Activated B cell treated with CpG ODN at 0.5 μM for 24 hours (primary cell): ENCODE measurements around the gene MBLAC1. TPM values are rescaled to one million over a fixed set of nuclear protein-coding genes. Genes with fewer than 3 reads are reported as not detected.

Source experiments
- ATAC-seq: fragments of 200-7000 bp; cut with Tn5 transposase; one replicate; pipeline ENCODE4 v1.10.0; 2021; ENCODE audit warnings: low read depth, mild to moderate bottlenecking, moderate library complexity
- CTCF ChIA-PET: fragments of 350-600 bp; sonication (Branson Sonifier 250); formaldehyde crosslinking; loops from one replicate; lab custom pipeline; 2021; ENCODE audit warnings: antibody characterized with exemption; lab: Charles Lee
- POLR2A ChIA-PET: fragments of 350-600 bp; sonication (Branson Sonifier 250); formaldehyde crosslinking; loops from one replicate; lab custom pipeline; 2021; ENCODE audit warnings: antibody characterized with exemption; lab: Charles Lee
- DNase-seq: peaks from one replicate; pipeline ENCODE4 v3.0.0; 2022
- H3K27ac Mint-ChIP-seq: one replicate; pipeline ENCODE4 v1.8.0; 2020; ENCODE audit warnings: mixed read lengths
- H3K27me3 Mint-ChIP-seq: one replicate; pipeline ENCODE4 v1.8.0; 2021; ENCODE audit warnings: mixed read lengths
- H3K36me3 Mint-ChIP-seq: one replicate; pipeline ENCODE4 v1.8.0; 2021; ENCODE audit warnings: low read depth, mixed read lengths
- H3K4me1 Mint-ChIP-seq: one replicate; pipeline ENCODE4 v1.8.0; 2021; ENCODE audit warnings: mixed read lengths
- H3K4me3 Mint-ChIP-seq: one replicate; pipeline ENCODE4 v1.8.0; 2020; ENCODE audit warnings: mild to moderate bottlenecking, mixed read lengths
- H3K9me3 Mint-ChIP-seq: one replicate; pipeline ENCODE4 v1.8.0; 2020; ENCODE audit warnings: mixed read lengths
- intact Hi-C: fragments of 100-400 bp; cut with micrococcal nuclease; formaldehyde crosslinking; loops from one replicate; pipeline ENCODE4 v1.15.1; 2024
- total RNA-seq: library from RNA; stranded (reverse); gene quantifications from 2 replicates; pipeline ENCODE4 v1.2.3, GENCODE V29; 2022
- TF ChIP-seq, protein P1 (sequence below): fragments of 200-600 bp; IDR thresholded peaks from one replicate; pipeline ENCODE4 v1.8.0; 2022; ENCODE audit warnings: antibody characterized with exemption, mild to moderate bottlenecking

The MBLAC1 gene
- total RNA-seq, 1 donor from 2014 or later: 2.2 TPM

GRCh38 chr7:100115026-100115425 is 11.7 kb upstream of the MBLAC1 start:
- Mint-ChIP-seq H3K27me3 (no peaks in the 10 kb centered on the region), H3K36me3 (peaks cover 48% of the 10 kb centered on the region), H3K4me1 (peaks cover 19% of the 10 kb centered on the region), H3K4me3 (no peak overlapping the region), H3K27ac (no peak overlapping the region), H3K9me3 (no peaks in the 10 kb centered on the region)
- DNase-seq: no peak
- intact Hi-C loops: no loop called here
- TF ChIP-seq, protein P1, sequence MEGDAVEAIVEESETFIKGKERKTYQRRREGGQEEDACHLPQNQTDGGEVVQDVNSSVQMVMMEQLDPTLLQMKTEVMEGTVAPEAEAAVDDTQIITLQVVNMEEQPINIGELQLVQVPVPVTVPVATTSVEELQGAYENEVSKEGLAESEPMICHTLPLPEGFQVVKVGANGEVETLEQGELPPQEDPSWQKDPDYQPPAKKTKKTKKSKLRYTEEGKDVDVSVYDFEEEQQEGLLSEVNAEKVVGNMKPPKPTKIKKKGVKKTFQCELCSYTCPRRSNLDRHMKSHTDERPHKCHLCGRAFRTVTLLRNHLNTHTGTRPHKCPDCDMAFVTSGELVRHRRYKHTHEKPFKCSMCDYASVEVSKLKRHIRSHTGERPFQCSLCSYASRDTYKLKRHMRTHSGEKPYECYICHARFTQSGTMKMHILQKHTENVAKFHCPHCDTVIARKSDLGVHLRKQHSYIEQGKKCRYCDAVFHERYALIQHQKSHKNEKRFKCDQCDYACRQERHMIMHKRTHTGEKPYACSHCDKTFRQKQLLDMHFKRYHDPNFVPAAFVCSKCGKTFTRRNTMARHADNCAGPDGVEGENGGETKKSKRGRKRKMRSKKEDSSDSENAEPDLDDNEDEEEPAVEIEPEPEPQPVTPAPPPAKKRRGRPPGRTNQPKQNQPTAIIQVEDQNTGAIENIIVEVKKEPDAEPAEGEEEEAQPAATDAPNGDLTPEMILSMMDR: no peak
- ATAC-seq: no peak
- POLR2A ChIA-PET: interaction anchor here (0.7 kb wide), 1 partner anchor 267 kb away, joined by 3 read pairs; no protein-coding TSS in a partner anchor
- CTCF ChIA-PET: interaction anchor here (1.6 kb wide), 1 partner anchor 11 kb away, joined by 3 read pairs; the partner anchor contains the start of gene MBLAC1

DNA sequence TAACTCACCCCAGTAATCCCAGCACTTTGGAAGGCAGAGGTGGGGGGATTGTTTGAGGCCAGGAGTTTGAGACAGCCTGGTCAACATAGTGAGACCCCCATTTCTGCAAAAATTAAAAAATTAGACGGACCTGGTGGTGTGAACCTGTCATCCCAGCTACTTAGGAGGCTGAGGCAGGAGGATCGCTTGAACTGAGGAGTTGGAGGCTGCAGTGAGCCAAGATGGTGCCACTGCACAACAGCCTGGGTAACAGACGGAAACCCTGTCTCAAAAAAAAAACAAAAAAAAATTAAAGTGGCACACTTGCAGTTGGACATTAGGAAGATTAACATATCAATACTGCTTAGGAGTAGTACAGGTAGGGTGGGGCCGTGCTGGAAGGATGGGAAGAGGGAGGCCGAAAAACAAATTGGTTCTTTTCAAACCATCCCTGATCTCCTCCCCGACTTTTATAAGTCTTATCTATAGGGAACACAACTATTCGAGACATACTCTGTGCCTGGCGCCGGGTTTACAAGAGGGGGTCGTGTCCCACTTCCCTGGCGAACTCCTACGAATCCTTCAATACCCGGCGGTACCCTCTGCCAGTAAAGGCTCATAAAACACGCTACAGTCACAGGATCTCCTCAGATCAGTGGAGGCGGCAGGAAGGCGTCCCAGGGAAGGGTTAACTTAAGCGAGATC is 8.2 kb upstream of the MBLAC1 start:
- Mint-ChIP-seq H3K27me3 (no peaks in the 10 kb centered on the region), H3K9me3 (no peaks in the 10 kb centered on the region), H3K36me3 (peaks cover 16% of the 10 kb centered on the region), H3K27ac (peak overlapping the region; percentile 99), H3K4me3 (peak overlapping the region; percentile 98), H3K4me1 (peaks cover 29% of the 10 kb centered on the region)
- CTCF ChIA-PET: no interaction called here
- DNase-seq: no peak
- intact Hi-C loops: loop anchor here (1.0 to 2.0 kb wide), 4 partner anchors 9 to 200 kb away; partner anchors contain the start of genes AP4M1, MCM7 and TRIM4
- POLR2A ChIA-PET: no interaction called here
- TF ChIP-seq, protein P1: no peak
- no peak for ATAC-seq

DNA sequence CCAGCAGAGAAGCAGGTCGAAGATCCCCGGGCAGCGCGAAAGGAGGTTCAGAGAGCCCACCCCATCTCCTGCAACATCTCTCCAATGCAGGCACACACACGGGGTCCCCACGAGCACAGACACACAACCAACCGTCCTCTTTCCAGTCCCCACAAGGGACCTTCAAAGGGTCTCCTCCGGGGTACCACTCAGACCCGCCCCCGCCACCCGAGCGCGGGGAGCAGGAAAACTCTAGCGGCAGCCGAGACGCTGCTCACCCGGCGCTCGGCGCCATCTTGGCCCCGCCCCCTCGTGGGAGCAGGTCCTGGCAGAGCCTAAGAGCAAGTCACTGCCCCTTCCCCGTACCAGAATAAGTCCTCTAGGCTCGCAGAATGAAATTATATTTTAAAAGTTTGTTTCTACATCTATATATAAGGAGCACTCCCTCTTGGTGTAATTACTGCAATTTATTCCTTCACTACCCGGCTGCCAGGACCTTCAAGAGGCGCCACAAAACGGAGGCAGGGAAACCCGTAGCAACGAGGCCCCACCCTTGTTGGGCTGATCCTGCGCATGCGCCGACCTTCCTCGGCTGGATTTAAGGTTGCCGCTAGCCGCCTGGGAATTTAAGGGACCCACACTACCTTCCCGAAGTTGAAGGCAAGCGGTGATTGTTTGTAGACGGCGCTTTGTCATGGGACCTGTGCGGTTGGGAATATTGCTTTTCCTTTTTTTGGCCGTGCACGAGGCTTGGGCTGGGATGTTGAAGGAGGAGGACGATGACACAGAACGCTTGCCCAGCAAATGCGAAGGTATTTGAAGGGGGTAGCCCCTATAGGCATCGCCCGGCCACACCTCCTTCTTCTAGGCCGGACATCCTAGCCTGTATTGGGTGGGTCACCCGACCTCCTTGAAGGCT is 7.4 kb upstream of the MBLAC1 start, which contains the start of the genes CNPY4 and TAF6:
Gene CNPY4, plus strand, starts transcription at position 563 of the 898 bp plus-strand sequence. Its CDS starts 111 bp downstream, at position 674.
Gene TAF6, minus strand, starts transcription at position 287 of the 898 bp plus-strand sequence. CDS start 5,149 bp downstream, outside the sequence.
- DNase-seq (peak; percentile 88), ATAC-seq (peak; percentile 86)
- intact Hi-C loops: loop anchor here (1.0 to 2.0 kb wide), 4 partner anchors 8 to 201 kb away; partner anchors contain the start of genes AP4M1, MCM7 and TRIM4
- H3K4me1 Mint-ChIP-seq: peaks cover 31% of the 10 kb centered on the region
- H3K27ac Mint-ChIP-seq: peak within 1 kb of the TSS; percentile 99
- no peaks in the 10 kb centered on the region for H3K9me3 Mint-ChIP-seq
- TF ChIP-seq, protein P1: no peak
- H3K27me3 Mint-ChIP-seq: no peaks in the 10 kb centered on the region
- H3K4me3 Mint-ChIP-seq: peak within 1 kb of the TSS; percentile 98
- ChIA-PET POLR2A (interaction anchor here (0.9 to 1.9 kb wide), 3 partner anchors 18 to 58 kb away, joined by 3 to 17 read pairs (median 4); partner anchors contain the start of genes AP4M1, GPC2, MCM7 and STAG3), CTCF (interaction anchor here (0.7 kb wide), 1 partner anchor 12 kb away, joined by 3 read pairs; no protein-coding TSS in a partner anchor)
- H3K36me3 Mint-ChIP-seq: peaks cover 11% of the 10 kb centered on the region

DNA sequence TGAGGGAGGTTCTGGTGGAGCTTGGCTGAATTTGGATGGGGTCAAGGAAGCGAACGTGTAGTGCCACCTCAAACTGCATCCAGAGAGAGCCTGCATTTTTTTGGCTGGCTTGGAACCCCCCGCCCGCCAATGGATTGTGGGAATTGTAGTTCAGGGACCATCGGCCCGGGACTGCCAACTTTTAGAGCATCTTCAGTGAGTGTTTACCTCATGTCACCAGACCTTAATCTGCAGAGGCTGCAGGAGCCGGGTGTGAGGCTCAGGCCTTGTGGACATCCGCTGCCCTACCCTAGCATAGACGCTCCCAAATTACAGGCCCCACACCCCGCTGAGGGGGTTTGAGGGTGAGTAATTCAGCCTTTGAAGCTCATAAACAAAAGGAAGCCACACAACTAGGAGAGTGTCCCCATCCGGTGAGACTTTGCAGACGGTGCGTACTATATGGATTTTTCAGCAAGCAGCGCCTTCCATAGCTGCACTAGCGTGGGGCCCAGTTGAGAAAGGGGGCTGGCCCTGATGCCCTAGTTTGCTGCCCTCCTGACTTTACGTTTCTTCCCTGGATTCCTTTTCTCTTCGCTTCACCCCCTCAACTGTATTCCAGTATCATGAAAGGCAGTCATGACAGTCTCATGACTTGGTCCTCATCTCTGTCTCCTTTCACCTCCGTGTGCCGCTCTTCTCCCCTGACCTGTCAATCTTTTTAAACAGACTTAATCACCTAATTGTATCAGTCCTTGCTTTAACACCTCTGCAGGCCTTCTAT is 6.6 kb upstream of the MBLAC1 start:
- ATAC-seq: peak; percentile 43
- H3K36me3 Mint-ChIP-seq: peaks cover 14% of the 10 kb centered on the region
- ChIA-PET POLR2A (interaction anchor here (0.9 to 1.9 kb wide), 4 partner anchors 19 to 57 kb away, joined by 3 to 17 read pairs (median 4); partner anchors contain the start of genes AP4M1, GPC2, MCM7 and STAG3), CTCF (interaction anchor here (0.7 kb wide), 1 partner anchor 11 kb away, joined by 3 read pairs; no protein-coding TSS in a partner anchor)
- intact Hi-C loops: loop anchor here (1.0 to 2.0 kb wide), 4 partner anchors 7 to 201 kb away; partner anchors contain the start of genes AP4M1, MCM7 and TRIM4
- TF ChIP-seq, protein P1: no peak
- H3K4me3 Mint-ChIP-seq: peak overlapping the region; percentile 98
- no peaks in the 10 kb centered on the region for H3K27me3 Mint-ChIP-seq
- no peaks in the 10 kb centered on the region for H3K9me3 Mint-ChIP-seq
- peak overlapping the region; percentile 99 for H3K27ac Mint-ChIP-seq
- no peak for DNase-seq
- peaks cover 39% of the 10 kb centered on the region for H3K4me1 Mint-ChIP-seq
